OCI-LY1 (cell line): ENCODE results near the gene CNTN5.
"Not testable (repeated sequence)": the region's sequence is repeated elsewhere in the genome, so short reads cannot be mapped to it uniquely, and the experiment has no call there.

ENCODE experiments used
- H2AFZ ChIP-seq: fragments of 200-600 bp; sonication (generic), shearing (Covaris generic); 2 replicates; pipeline ENCODE4 v1.6.0; 2014; ENCODE audit warnings: antibody characterized with exemption, mild to moderate bottlenecking, low read length
- H3F3A ChIP-seq: fragments of 200-600 bp; sonication (generic), shearing (Covaris generic); 2 replicates; pipeline ENCODE4 v1.6.0; 2014; ENCODE audit warnings: mild to moderate bottlenecking, antibody characterized with exemption, low read length, moderate library complexity; ENCODE audit not compliant: insufficient read depth
- H3K27ac ChIP-seq: fragments of 200-600 bp; sonication (generic); 2 replicates; pipeline ENCODE4 v1.5.1; 2014; ENCODE audit warnings: low read length, mixed run types, mild to moderate bottlenecking, low read depth; ENCODE audit not compliant: poor library complexity, severe bottlenecking
- H3K27me3 ChIP-seq: fragments of 200-600 bp; sonication (generic); 2 replicates; pipeline ENCODE4 v1.6.0; 2014; ENCODE audit warnings: antibody characterized with exemption, mild to moderate bottlenecking, low read length, moderate library complexity; ENCODE audit not compliant: insufficient read depth
- H3K36me3 ChIP-seq: fragments of 200-600 bp; sonication (generic); 2 replicates; pipeline ENCODE4 v1.6.1; 2014; ENCODE audit warnings: mild to moderate bottlenecking, antibody characterized with exemption, low read length, moderate library complexity, mixed read lengths; ENCODE audit not compliant: insufficient read depth
- H3K4me1 ChIP-seq: fragments of 200-600 bp; sonication (generic); 2 replicates; pipeline ENCODE4 v1.5.1; 2014; ENCODE audit warnings: mild to moderate bottlenecking, low read length, moderate library complexity; ENCODE audit not compliant: insufficient read depth, severe bottlenecking
- H3K4me2 ChIP-seq: fragments of 200-600 bp; sonication (generic), shearing (Covaris generic); 2 replicates; pipeline ENCODE4 v1.6.1; 2014; ENCODE audit warnings: low read length
- H3K4me3 ChIP-seq: fragments of 200-600 bp; sonication (generic); 2 replicates; pipeline ENCODE4 v1.5.1; 2014; ENCODE audit warnings: low read length, low read depth, mild to moderate bottlenecking, mixed read lengths; ENCODE audit not compliant: poor library complexity, severe bottlenecking
- H3K79me2 ChIP-seq: fragments of 200-600 bp; shearing (Covaris generic); 2 replicates; pipeline ENCODE4 v1.6.1; 2016; ENCODE audit warnings: mixed run types, low read length, mixed read lengths; ENCODE audit not compliant: insufficient read depth
- H3K9ac ChIP-seq: fragments of 200-600 bp; sonication (generic), shearing (Covaris generic); 2 replicates; pipeline ENCODE4 v1.6.1; 2014; ENCODE audit warnings: mild to moderate bottlenecking, low read length, mixed read lengths
- H3K9me2 ChIP-seq: fragments of 200-600 bp; sonication (generic), shearing (Covaris generic); 2 replicates; pipeline ENCODE4 v1.6.1; 2014; ENCODE audit warnings: low read depth, mild to moderate bottlenecking, low read length, mixed read lengths
- H3K9me3 ChIP-seq: fragments of 200-600 bp; shearing (Covaris generic); 2 replicates; pipeline ENCODE4 v1.6.1; 2014; ENCODE audit warnings: low read length, mixed read lengths
- H4K20me1 ChIP-seq: fragments of 200-600 bp; sonication (generic), shearing (Covaris generic); 2 replicates; pipeline ENCODE4 v1.6.0; 2016; ENCODE audit warnings: mild to moderate bottlenecking, low read length; ENCODE audit not compliant: insufficient read depth
- CTCF ChIP-seq: fragments of 200-600 bp; sonication (generic), shearing (Covaris generic); IDR thresholded peaks from 2 replicates; pipeline ENCODE4 v1.5.1; 2017; ENCODE audit warnings: mild to moderate bottlenecking, antibody characterized with exemption, low read length, moderate library complexity, mixed read lengths
- EZH2 ChIP-seq: fragments of 200-600 bp; sonication (generic), shearing (Covaris generic); IDR thresholded peaks from 2 replicates; pipeline ENCODE4 v1.8.0; 2017; ENCODE audit warnings: borderline replicate concordance, mixed run types, mild to moderate bottlenecking, antibody characterized with exemption, low read length, moderate library complexity, mixed read lengths

CNTN5 gene

GRCh38 chr11:100247704-100248103 is 1227.0 kb downstream of the CNTN5 start:
- Histone ChIP-seq H3K4me1 (no peaks in the 10 kb centered on the region), H3K9me3 (no peaks in the 10 kb centered on the region), H3F3A (no peaks in the 10 kb centered on the region), H3K79me2 (no peaks in the 10 kb centered on the region), H3K36me3 (no peaks in the 10 kb centered on the region), H3K9me2 (no peaks in the 10 kb centered on the region), H3K27ac (no peak overlapping the region), H3K4me2 (no peak overlapping the region), H3K9ac (no peak overlapping the region), H3K4me3 (no peak overlapping the region), H4K20me1 (no peaks in the 10 kb centered on the region), H2AFZ (no peak overlapping the region), H3K27me3 (no peaks in the 10 kb centered on the region)
- no peak for TF ChIP-seq CTCF
- no peak for TF ChIP-seq EZH2

GRCh38 chr11:100257238-100257803 is 1236.6 kb downstream of the CNTN5 start:
- not testable (repeated sequence) for H3F3A ChIP-seq, H3K27ac ChIP-seq, H3K9ac ChIP-seq, H3K36me3 ChIP-seq, H3K4me1 ChIP-seq, H3K9me2 ChIP-seq, H2AFZ ChIP-seq, H3K9me3 ChIP-seq, H4K20me1 ChIP-seq, H3K4me2 ChIP-seq, H3K27me3 ChIP-seq, H3K79me2 ChIP-seq, H3K4me3 ChIP-seq

GRCh38 chr11:100269516-100269915 is 1248.8 kb downstream of the CNTN5 start:
- Histone ChIP-seq H3F3A (no peaks in the 10 kb centered on the region), H3K9me3 (no peaks in the 10 kb centered on the region), H3K27me3 (no peaks in the 10 kb centered on the region), H3K4me3 (no peak overlapping the region), H3K36me3 (no peaks in the 10 kb centered on the region), H3K27ac (no peak overlapping the region), H3K9ac (no peak overlapping the region), H3K79me2 (no peaks in the 10 kb centered on the region), H3K9me2 (no peaks in the 10 kb centered on the region), H3K4me2 (no peak overlapping the region), H3K4me1 (no peaks in the 10 kb centered on the region), H4K20me1 (no peaks in the 10 kb centered on the region), H2AFZ (no peak overlapping the region)
- no peak for TF ChIP-seq EZH2

- Histone ChIP-seq H4K20me1 (no peaks in the 10 kb centered on the region), H3K4me3 (no peak overlapping the region), H3K36me3 (no peaks in the 10 kb centered on the region), H3K4me2 (no peak overlapping the region), H3K79me2 (no peaks in the 10 kb centered on the region), H3K27ac (no peak overlapping the region), H3K9me2 (no peaks in the 10 kb centered on the region), H2AFZ (no peak overlapping the region), H3K4me1 (no peaks in the 10 kb centered on the region), H3F3A (no peaks in the 10 kb centered on the region), H3K9me3 (no peaks in the 10 kb centered on the region), H3K9ac (no peak overlapping the region), H3K27me3 (no peaks in the 10 kb centered on the region)
- no peak for TF ChIP-seq EZH2
- no peak for TF ChIP-seq CTCF
These were observed 1252.5 kb downstream of the CNTN5 start for GRCh38 chr11:100273066-100273815.

- not testable (repeated sequence) for H3K4me2 ChIP-seq, H3K27ac ChIP-seq, H4K20me1 ChIP-seq, H3K9me3 ChIP-seq, H3F3A ChIP-seq, H3K4me3 ChIP-seq, H3K9me2 ChIP-seq, H3K79me2 ChIP-seq, H3K27me3 ChIP-seq, H3K36me3 ChIP-seq, H2AFZ ChIP-seq, H3K9ac ChIP-seq, H3K4me1 ChIP-seq
These were observed 1253.7 kb downstream of the CNTN5 start for GRCh38 chr11:100274466-100274865.
